ENCODE results near the gene RAVER2. TPM values are rescaled to one million over a fixed set of nuclear protein-coding genes. Genes with fewer than 3 reads are reported as not detected.

Gene RAVER2
- total RNA-seq, 1 experiment from 2014 or later = 13.3 TPM

DNA sequence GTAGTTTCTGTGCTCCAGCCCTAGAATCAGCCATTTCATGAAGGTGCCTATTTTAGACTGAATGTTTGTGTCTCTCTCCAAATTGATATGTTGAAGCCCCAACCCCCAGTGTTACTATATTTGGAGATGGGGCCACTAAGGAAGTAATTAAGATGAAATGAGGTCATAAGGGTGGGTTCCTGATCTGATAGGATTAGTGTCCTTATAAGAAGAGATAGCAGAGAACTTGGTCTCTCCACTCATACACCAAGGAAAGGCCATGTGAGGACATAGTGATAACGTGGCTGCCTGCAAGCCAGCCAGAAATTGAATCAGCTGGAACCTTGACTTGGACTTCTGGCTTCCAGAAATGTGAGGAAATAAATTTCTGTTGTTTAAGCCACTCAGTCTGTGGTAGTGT, 12.3 kb downstream of the RAVER2 start:
- Mint-ChIP-seq H3K4me3 (no peak overlapping the region), H3K27ac (no peak overlapping the region), H3K4me1 (peaks cover 16 to 17% of the 10 kb centered on the region in 2 experiments), H3K36me3 (ENCODE audit: insufficient read depth in 1 of 3, low read depth in 3 of 3) (peaks cover 0 to 10% (median 5%) of the 10 kb centered on the region in 3 experiments; a peak in 4 of 7 replicates), H3K9me3 (peaks cover 2 to 4% of the 10 kb centered on the region in 2 experiments; a peak in 2 of 5 replicates), H3K27me3 (ENCODE audit: low read depth) (no peaks in the 10 kb centered on the region)
- Histone ChIP-seq H2AK5ac (ENCODE audit: insufficient read length, low read length) (no peak overlapping the region), H3K9me3 (ENCODE audit: control insufficient read depth, low read depth, low read length) (no peaks in the 10 kb centered on the region), H3K56ac (ENCODE audit: insufficient read length, low read depth, low read length) (no peak overlapping the region), H3K79me1 (ENCODE audit: insufficient read depth, low read depth, low read length, poor library complexity, severe bottlenecking) (no peaks in the 10 kb centered on the region), H4K5ac (ENCODE audit: insufficient read length, low read depth, low read length) (no peak overlapping the region), H2BK15ac (ENCODE audit: low read depth, low read length) (no peak overlapping the region), H3K79me2 (ENCODE audit: insufficient read depth, low read length) (no peaks in the 10 kb centered on the region; the same call in 1 of the 2 replicates), H4K8ac (replicated peaks; ENCODE audit: insufficient read length, low read depth, low read length) (no peak overlapping the region), H3T11ph (ENCODE audit: low read length) (no peak overlapping the region), H3K4me1 (ENCODE audit: insufficient read depth, low read length) (no peaks in the 10 kb centered on the region), H2BK120ac (ENCODE audit: low read depth, low read length, poor library complexity, severe bottlenecking) (no peak overlapping the region), H3K27me3 (ENCODE audit: insufficient read depth, low read length) (no peaks in the 10 kb centered on the region), H3K4me2 (ENCODE audit: insufficient read depth, insufficient read length, low read length) (no peak overlapping the region), H3K27ac (ENCODE audit: insufficient read length, low read depth, low read length) (no peak overlapping the region), H3K23ac (ENCODE audit: insufficient read length, low read depth, low read length) (no peak overlapping the region), H2BK5ac (ENCODE audit: insufficient read length, low read length) (no peak overlapping the region), H3K14ac (ENCODE audit: insufficient read depth, low read length) (no peak overlapping the region), H3K23me2 (ENCODE audit: insufficient read length, low read depth, low read length, poor library complexity, severe bottlenecking) (no peaks in the 10 kb centered on the region), H3K4ac (ENCODE audit: low read depth, low read length) (no peak overlapping the region), H3K18ac (ENCODE audit: insufficient read length, low read depth, low read length) (no peak overlapping the region), H4K20me1 (ENCODE audit: control insufficient read depth, insufficient read depth, insufficient read length) (no peaks in the 10 kb centered on the region), H2BK12ac (ENCODE audit: insufficient read length, low read depth, low read length) (no peak overlapping the region), H2AFZ (ENCODE audit: low read length) (no peak overlapping the region), H3K9ac (ENCODE audit: extremely low read depth, insufficient read length, low read length) (no peak overlapping the region), H2BK20ac (ENCODE audit: low read depth, low read length, poor library complexity, severe bottlenecking) (no peak overlapping the region), H4K91ac (ENCODE audit: insufficient read length, low read depth, low read length) (no peak overlapping the region)
- WGBS (ENCODE audit: extremely low coverage, insufficient read length, low lambda C conversion rate) = no CpG with 5 or more reads among the region's 1 CpG
- DNase-seq = no peak
- TF ChIP-seq, protein P1, sequence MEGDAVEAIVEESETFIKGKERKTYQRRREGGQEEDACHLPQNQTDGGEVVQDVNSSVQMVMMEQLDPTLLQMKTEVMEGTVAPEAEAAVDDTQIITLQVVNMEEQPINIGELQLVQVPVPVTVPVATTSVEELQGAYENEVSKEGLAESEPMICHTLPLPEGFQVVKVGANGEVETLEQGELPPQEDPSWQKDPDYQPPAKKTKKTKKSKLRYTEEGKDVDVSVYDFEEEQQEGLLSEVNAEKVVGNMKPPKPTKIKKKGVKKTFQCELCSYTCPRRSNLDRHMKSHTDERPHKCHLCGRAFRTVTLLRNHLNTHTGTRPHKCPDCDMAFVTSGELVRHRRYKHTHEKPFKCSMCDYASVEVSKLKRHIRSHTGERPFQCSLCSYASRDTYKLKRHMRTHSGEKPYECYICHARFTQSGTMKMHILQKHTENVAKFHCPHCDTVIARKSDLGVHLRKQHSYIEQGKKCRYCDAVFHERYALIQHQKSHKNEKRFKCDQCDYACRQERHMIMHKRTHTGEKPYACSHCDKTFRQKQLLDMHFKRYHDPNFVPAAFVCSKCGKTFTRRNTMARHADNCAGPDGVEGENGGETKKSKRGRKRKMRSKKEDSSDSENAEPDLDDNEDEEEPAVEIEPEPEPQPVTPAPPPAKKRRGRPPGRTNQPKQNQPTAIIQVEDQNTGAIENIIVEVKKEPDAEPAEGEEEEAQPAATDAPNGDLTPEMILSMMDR (conservative IDR thresholded peaks at IDR 0.05) = no peak

All from H9 (cell line).